ENCODE measurements around the gene RAF1. TPM values are rescaled to one million over a fixed set of nuclear protein-coding genes. Genes with fewer than 3 reads are reported as not detected.

Gene RAF1
- total RNA-seq, 1 experiment from 2014 or later: 101 TPM

GRCh38 chr3:12571986-12572385 is 91.9 kb downstream of the RAF1 start (continued):
- TF ChIP-seq TEAD4 (CRISPR knock-in tag; IDR thresholded peaks at IDR 0.05) (no peak), IRF1 (CRISPR knock-in tag; IDR thresholded peaks at IDR 0.05) (no peak), SOX15 (CRISPR knock-in tag; IDR thresholded peaks at IDR 0.05) (no peak), KAT7 (CRISPR knock-in tag; IDR thresholded peaks at IDR 0.05; ENCODE audit: borderline replicate concordance) (no peak), ZNF532 (CRISPR knock-in tag; IDR thresholded peaks at IDR 0.05; ENCODE audit: borderline replicate concordance) (no peak), NFE2L1 (CRISPR knock-in tag; IDR thresholded peaks at IDR 0.05) (no peak), ZNF512 (CRISPR knock-in tag; IDR thresholded peaks at IDR 0.05; ENCODE audit: borderline replicate concordance) (no peak), SMAD3 (CRISPR knock-in tag; IDR thresholded peaks at IDR 0.05; ENCODE audit: borderline replicate concordance) (no peak), AFF4 (CRISPR knock-in tag; IDR thresholded peaks at IDR 0.05; ENCODE audit: borderline replicate concordance) (no peak)

- ChIA-PET POLR2A (no interaction called here), CTCF (no interaction called here)
- Mint-ChIP-seq H3K27ac (no peak overlapping the region), H3K36me3 (peaks cover 47% of the 10 kb centered on the region), H3K4me1 (peaks cover under 1% of the 10 kb centered on the region; the same call in 1 of the 2 replicates), H3K27me3 (ENCODE audit: low read depth) (no peaks in the 10 kb centered on the region), H3K4me3 (no peak overlapping the region), H3K9me3 (no peaks in the 10 kb centered on the region)
- TF ChIP-seq ZNF416 (CRISPR knock-in tag; IDR thresholded peaks at IDR 0.05): no peak
- TF ChIP-seq CDX4 (CRISPR knock-in tag; IDR thresholded peaks at IDR 0.05; ENCODE audit: borderline replicate concordance): no peak
- TF ChIP-seq E2F1 (CRISPR knock-in tag; IDR thresholded peaks at IDR 0.05): no peak
- no peak for TF ChIP-seq JUN (CRISPR knock-in tag; IDR thresholded peaks at IDR 0.05)
- no peak for TF ChIP-seq HMGA2 (CRISPR knock-in tag; IDR thresholded peaks at IDR 0.05)
- TF ChIP-seq ESRRA (CRISPR knock-in tag; IDR thresholded peaks at IDR 0.05; ENCODE audit: borderline replicate concordance): no peak
- TF ChIP-seq E2F5 (CRISPR knock-in tag; IDR thresholded peaks at IDR 0.05): no peak
- no peak for TF ChIP-seq ZNF423 (CRISPR knock-in tag; IDR thresholded peaks at IDR 0.05)
- TF ChIP-seq ZNF232 (CRISPR knock-in tag; IDR thresholded peaks at IDR 0.05): no peak
- no peak for TF ChIP-seq TP53 (CRISPR knock-in tag; IDR thresholded peaks at IDR 0.05)
- TF ChIP-seq CREB1 (CRISPR knock-in tag; IDR thresholded peaks at IDR 0.05): no peak
- TF ChIP-seq STAT6 (CRISPR knock-in tag; conservative IDR thresholded peaks at IDR 0.05; ENCODE audit: low read depth): no peak
- no peak for TF ChIP-seq ZNF263 (CRISPR knock-in tag; IDR thresholded peaks at IDR 0.05; ENCODE audit: low read depth)
- ATAC-seq: no peak
- DNase-seq (ENCODE audit: low spot score): no peak
Observed at GRCh38 chr3:12569836-12570235, 94.1 kb downstream of the RAF1 start.
